Prostate gland (tissue), 2 donors: ENCODE measurements around the gene NDRG3. TPM values are rescaled to one million over a fixed set of nuclear protein-coding genes. Genes with fewer than 3 reads are reported as not detected.

ENCODE experiments used
- DNase-seq: peaks from one replicate; pipeline ENCODE4 v3.0.0-alpha.2; 2019; ENCODE audit warnings: low spot score
- H3K27ac ChIP-seq, 2 donors: fragments of 200-600 bp; sonication (generic); 2 replicates each; pipeline ENCODE4 v1.5.1; 2017 to 2019
- H3K27me3 ChIP-seq: fragments of 200-600 bp; sonication (generic); replicated peaks from 2 replicates; pipeline ENCODE4 v1.5.1; 2019; ENCODE audit not compliant: insufficient read depth
- H3K36me3 ChIP-seq, 2 donors: fragments of 200-600 bp; sonication (generic); 1 replicate in 1 of 2; 2 replicates in 1 of 2; pipeline versions ENCODE4 v1.5.1 to v1.8.1; 2017 to 2019
- H3K4me1 ChIP-seq: fragments of 200-600 bp; sonication (generic); replicated peaks from 2 replicates; pipeline ENCODE4 v1.5.1; 2019
- H3K4me3 ChIP-seq, 2 donors: fragments of 200-600 bp; sonication (generic); 2 replicates each; pipeline ENCODE4 v1.5.1; 2017 to 2019
- H3K9me3 ChIP-seq: fragments of 200-600 bp; sonication (generic); 2 replicates; pipeline ENCODE4 v1.5.1; 2017
- CTCF ChIP-seq, 4 experiments: fragments of 200-600 bp in 2 of 4; fragments of 450-650 bp in 2 of 4; sonication (generic) in 2 of 4; IDR thresholded peaks; 1 replicate in 3 of 4; 2 replicates in 1 of 4; pipeline ENCODE4 v1.5.1; 2016 to 2019; ENCODE audit warnings: antibody characterized with exemption in 4 of 4, mild to moderate bottlenecking in 2 of 4, moderate library complexity in 2 of 4
- POLR2A ChIP-seq: fragments of 450-650 bp; IDR thresholded peaks from one replicate; pipeline ENCODE4 v1.6.1; 2016; ENCODE audit warnings: antibody characterized with exemption, mild to moderate bottlenecking
- POLR2AphosphoS5 ChIP-seq: sonication (generic); formaldehyde crosslinking; IDR thresholded peaks from one replicate; pipeline ENCODE4 v1.6.1; 2017; ENCODE audit warnings: antibody characterized with exemption
- WGBS: methylation state at CpG from one replicate; pipeline ENCODE4 v1.1.5; 2018; 5-methylcytosine and 5-hydroxymethylcytosine counted together
- intact Hi-C: fragments of 100-400 bp; cut with DNase I; formaldehyde crosslinking; loops from one replicate; pipeline ENCODE4 v1.14.2; 2022
- total RNA-seq, 2 donors: library from RNA; depleted of rRNA; stranded (reverse); fragments of >200 nt; gene quantifications; one replicate each; pipeline ENCODE4 v1.1.0, GENCODE V29; 2016

The NDRG3 gene
- total RNA-seq, 2 donors from 2014 or later, result 42.8 to 127 TPM

DNA sequence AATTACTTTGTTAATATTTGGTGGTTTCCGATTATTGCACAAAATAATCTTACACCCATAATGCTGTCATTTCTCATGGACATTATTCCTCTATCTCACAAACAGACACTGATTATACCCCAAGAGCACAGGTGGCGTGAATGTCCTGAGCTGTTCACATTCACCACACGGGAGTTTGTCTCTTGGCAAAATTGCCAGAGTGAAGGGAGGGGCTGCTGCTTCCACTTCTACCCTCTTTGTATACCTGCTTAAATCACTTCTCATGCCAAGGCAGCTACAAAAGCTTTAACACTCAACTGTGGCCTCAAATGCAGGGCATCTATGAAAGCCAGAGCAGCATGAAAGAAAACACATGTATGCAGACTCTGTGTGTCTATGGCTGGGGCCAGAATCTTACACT is 58.0 kb downstream of the NDRG3 start:
- H3K36me3 ChIP-seq, result no peaks in the 10 kb centered on the region
- H3K9me3 ChIP-seq, result no peaks in the 10 kb centered on the region
- WGBS, result 79% methylated on average over 3 of the region's 3 CpGs
- no peak overlapping the region for H3K4me3 ChIP-seq
- H3K27me3 ChIP-seq, result no peaks in the 10 kb centered on the region
- H3K4me1 ChIP-seq, result no peaks in the 10 kb centered on the region
- DNase-seq, result no peak
- intact Hi-C loops, result no loop called here
- H3K27ac ChIP-seq, result no peak overlapping the region
- no peak for TF ChIP-seq POLR2AphosphoS5
- TF ChIP-seq CTCF (IDR thresholded peaks at IDR 0.05), result no peak
- TF ChIP-seq POLR2A, result no peak

DNA sequence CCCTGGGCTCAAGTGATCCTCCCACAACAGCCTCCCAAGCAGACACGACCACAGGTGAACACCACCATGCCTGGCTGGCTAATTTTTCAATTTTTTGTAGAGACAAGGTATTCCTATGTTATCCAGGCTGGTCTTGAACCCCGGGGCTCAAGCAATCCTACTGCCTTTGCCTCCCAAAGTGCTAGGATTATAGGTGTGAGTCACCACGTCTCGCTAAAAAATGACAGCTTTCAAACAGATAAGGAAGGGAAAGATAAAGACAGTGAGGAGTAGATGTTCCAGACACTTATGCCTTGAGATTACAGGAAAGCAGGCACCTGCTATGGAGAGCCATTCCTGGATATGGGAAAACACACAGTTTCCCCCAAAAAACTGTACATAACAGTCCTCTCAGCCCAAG is 58.9 kb downstream of the NDRG3 start:
- Histone ChIP-seq H3K27ac (no peak overlapping the region), H3K4me3 (no peak overlapping the region), H3K9me3 (no peaks in the 10 kb centered on the region), H3K27me3 (no peaks in the 10 kb centered on the region), H3K36me3 (no peaks in the 10 kb centered on the region), H3K4me1 (no peaks in the 10 kb centered on the region)
- TF ChIP-seq CTCF (IDR thresholded peaks at IDR 0.05) (no peak), POLR2AphosphoS5 (no peak), POLR2A (no peak)
- no peak for DNase-seq
- 90% methylated on average over 4 of the region's 4 CpGs for WGBS
- intact Hi-C loops, result no loop called here

GRCh38 chr20:36686504-36686903 is 59.4 kb downstream of the NDRG3 start:
- H3K9me3 ChIP-seq, result no peaks in the 10 kb centered on the region
- no peak overlapping the region for H3K4me3 ChIP-seq
- no peak for TF ChIP-seq POLR2AphosphoS5
- TF ChIP-seq POLR2A, result no peak
- no peak for TF ChIP-seq CTCF (IDR thresholded peaks at IDR 0.05)
- H3K4me1 ChIP-seq, result no peaks in the 10 kb centered on the region
- H3K27ac ChIP-seq, result no peak overlapping the region
- WGBS, result 64% methylated on average over 2 of the region's 2 CpGs
- intact Hi-C loops, result no loop called here
- no peak for DNase-seq
- no peaks in the 10 kb centered on the region for H3K27me3 ChIP-seq
- no peaks in the 10 kb centered on the region for H3K36me3 ChIP-seq

DNA sequence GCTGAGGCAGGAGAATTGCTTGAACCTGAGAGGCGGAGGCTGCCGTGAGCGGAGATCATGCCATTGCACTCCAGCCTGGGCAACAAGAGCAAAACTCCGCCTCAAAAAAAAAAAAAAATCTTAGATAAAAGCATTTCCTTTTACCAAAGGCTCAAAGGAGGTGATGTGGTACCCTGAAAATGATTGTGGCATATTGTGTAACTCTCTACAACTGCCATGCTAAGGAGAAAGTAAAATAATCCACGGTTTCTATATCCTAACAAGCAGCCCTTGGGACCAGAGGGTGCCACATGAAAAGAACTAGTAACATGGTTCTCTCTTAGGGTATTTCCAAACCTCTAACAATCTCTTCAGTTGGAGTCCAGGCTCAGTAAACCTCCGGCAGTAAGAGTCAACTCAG is 61.1 kb downstream of the NDRG3 start:
- no peaks in the 10 kb centered on the region for H3K9me3 ChIP-seq
- intact Hi-C loops, result no loop called here
- 96% methylated on average over 6 of the region's 6 CpGs for WGBS
- TF ChIP-seq POLR2A (no peak), CTCF (IDR thresholded peaks at IDR 0.05) (no peak), POLR2AphosphoS5 (no peak)
- no peak overlapping the region for H3K4me3 ChIP-seq
- no peaks in the 10 kb centered on the region for H3K4me1 ChIP-seq
- H3K27me3 ChIP-seq, result no peaks in the 10 kb centered on the region
- H3K36me3 ChIP-seq, result no peaks in the 10 kb centered on the region
- DNase-seq, result no peak
- H3K27ac ChIP-seq, result no peak overlapping the region

GRCh38 chr20:36682311-36682710 is 63.6 kb downstream of the NDRG3 start:
- Histone ChIP-seq H3K4me1 (no peaks in the 10 kb centered on the region), H3K27ac (no peak overlapping the region), H3K36me3 (peaks cover 0 to 5% of the 10 kb centered on the region in 2 donors), H3K4me3 (no peak overlapping the region), H3K27me3 (no peaks in the 10 kb centered on the region), H3K9me3 (no peaks in the 10 kb centered on the region)
- TF ChIP-seq POLR2AphosphoS5 (no peak), POLR2A (no peak), CTCF (IDR thresholded peaks at IDR 0.05) (no peak)
- DNase-seq, result no peak
- WGBS, result 85% methylated on average over 1 of the region's 1 CpG
- intact Hi-C loops, result no loop called here
